ENCODE measurements around the gene SKI. TPM values are rescaled to one million over a fixed set of nuclear protein-coding genes. Genes with fewer than 3 reads are reported as not detected.

SKI gene
- total and polyA plus RNA-seq, 7 experiments from 2014 or later = 0.61 to 278 (median 95.3) TPM

DNA sequence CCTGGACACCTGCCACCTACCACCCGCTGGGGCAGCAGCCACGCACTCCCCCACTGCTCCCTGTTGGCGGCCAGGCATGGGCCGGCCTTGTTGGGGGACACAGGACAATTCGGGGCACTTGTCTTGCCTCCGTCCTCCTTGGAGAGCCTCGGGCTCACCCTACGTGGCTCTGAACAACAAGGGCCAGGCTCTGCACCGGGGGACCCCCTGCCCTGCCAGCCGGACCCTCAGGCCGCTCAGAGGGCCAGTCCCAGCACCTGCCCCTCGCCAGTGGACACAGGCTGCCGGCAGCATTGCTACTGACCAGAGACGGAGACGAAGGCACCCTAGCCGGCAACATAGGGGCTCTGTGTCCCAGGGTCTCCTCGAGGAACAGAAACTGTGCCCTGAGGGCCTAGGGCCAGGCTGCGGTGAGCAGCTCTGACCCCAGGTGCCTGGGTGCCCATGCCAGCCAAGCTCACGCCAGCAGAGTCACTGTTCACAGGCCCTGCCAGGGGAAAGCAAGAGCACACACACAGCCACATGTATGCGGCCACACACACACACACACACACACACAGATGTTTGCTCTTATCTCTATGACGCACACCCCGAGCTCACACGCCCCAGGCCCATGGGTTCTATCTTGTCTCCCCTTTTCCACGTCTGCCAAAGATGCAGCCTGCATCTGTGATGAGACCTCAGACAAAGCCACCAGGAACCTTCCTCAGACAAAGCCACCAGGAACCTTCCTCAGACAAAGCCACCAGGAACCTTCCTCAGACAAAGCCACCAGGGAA is 117.4 kb downstream of the SKI start:
- Histone ChIP-seq H3K4me1 (ENCODE audit: control insufficient read depth in 2 of 2, insufficient read depth in 2 of 2, low read length in 2 of 2) (no peaks in the 10 kb centered on the region), H3K27ac (ENCODE audit: low read depth, low read length) (no peak overlapping the region), H3K36me3 (ENCODE audit: control insufficient read depth in 2 of 3, insufficient read depth in 3 of 3, low read length in 3 of 3) (no peaks in the 10 kb centered on the region), H3K27me3 (ENCODE audit: control insufficient read depth in 2 of 2, insufficient read depth in 2 of 2, low read length in 2 of 2) (no peaks in the 10 kb centered on the region), H3K4me3 (ENCODE audit: low read length) (no peak overlapping the region), H3K9me3 (ENCODE audit: control insufficient read depth in 2 of 3, low read length in 3 of 3) (no peaks in the 10 kb centered on the region)
- H3K9me3 Mint-ChIP-seq = no peaks in the 10 kb centered on the region
- H3K27me3 Mint-ChIP-seq = no peaks in the 10 kb centered on the region
- peak overlapping the region in 1 of 9 donors; percentile 89 for H3K27ac Mint-ChIP-seq
- DNase-seq = peak in 1 of 9 donors; percentile 6
- intact Hi-C loops (cut with micrococcal nuclease) = no loop called here
- no peaks in the 10 kb centered on the region for H3K4me1 Mint-ChIP-seq
- CTCF ChIA-PET = no interaction called here
- ATAC-seq = no peak
- no peaks in the 10 kb centered on the region for H3K36me3 Mint-ChIP-seq
- H3K4me3 Mint-ChIP-seq = no peak overlapping the region
- POLR2A ChIA-PET = no interaction called here

GRCh38 chr1:2346691-2347408 is 118.7 kb downstream of the SKI start:
- Histone ChIP-seq H3K36me3 (ENCODE audit: control insufficient read depth in 2 of 3, insufficient read depth in 3 of 3, low read length in 3 of 3) (no peaks in the 10 kb centered on the region), H3K4me3 (ENCODE audit: low read length) (no peak overlapping the region), H3K4me1 (ENCODE audit: control insufficient read depth in 2 of 2, insufficient read depth in 2 of 2, low read length in 2 of 2) (no peaks in the 10 kb centered on the region), H3K9me3 (ENCODE audit: control insufficient read depth in 2 of 3, low read length in 3 of 3) (no peaks in the 10 kb centered on the region), H3K27me3 (ENCODE audit: control insufficient read depth in 2 of 2, insufficient read depth in 2 of 2, low read length in 2 of 2) (no peaks in the 10 kb centered on the region), H3K27ac (ENCODE audit: low read depth, low read length) (no peak overlapping the region)
- POLR2A ChIA-PET = interaction anchor here (0.6 kb wide), 1 partner anchor 83 kb away, joined by 6 read pairs; no protein-coding TSS in a partner anchor
- CTCF ChIA-PET = no interaction called here
- intact Hi-C loops (cut with micrococcal nuclease) = no loop called here
- H3K36me3 Mint-ChIP-seq = no peaks in the 10 kb centered on the region
- no peaks in the 10 kb centered on the region for H3K9me3 Mint-ChIP-seq
- ATAC-seq (no peak), DNase-seq (no peak)
- H3K4me3 Mint-ChIP-seq = no peak overlapping the region
- H3K4me1 Mint-ChIP-seq = no peaks in the 10 kb centered on the region
- H3K27me3 Mint-ChIP-seq = no peaks in the 10 kb centered on the region
- H3K27ac Mint-ChIP-seq = no peak overlapping the region

- H3K27ac Mint-ChIP-seq = no peak overlapping the region
- no peaks in the 10 kb centered on the region for H3K27me3 ChIP-seq (ENCODE audit: control insufficient read depth in 2 of 2, insufficient read depth in 2 of 2, low read length in 2 of 2)
- H3K27ac ChIP-seq (ENCODE audit: low read depth, low read length) = no peak overlapping the region
- no peak overlapping the region for H3K4me3 ChIP-seq (ENCODE audit: low read length)
- intact Hi-C loops (cut with micrococcal nuclease) = no loop called here
- H3K4me3 Mint-ChIP-seq = no peak overlapping the region
- H3K9me3 ChIP-seq (ENCODE audit: control insufficient read depth in 2 of 3, low read length in 3 of 3) = no peaks in the 10 kb centered on the region
- POLR2A ChIA-PET = no interaction called here
- H3K36me3 Mint-ChIP-seq = no peaks in the 10 kb centered on the region
- H3K9me3 Mint-ChIP-seq = no peaks in the 10 kb centered on the region
- ATAC-seq (no peak), DNase-seq (no peak)
- H3K36me3 ChIP-seq (ENCODE audit: control insufficient read depth in 2 of 3, insufficient read depth in 3 of 3, low read length in 3 of 3) = no peaks in the 10 kb centered on the region
- no peaks in the 10 kb centered on the region for H3K27me3 Mint-ChIP-seq
- H3K4me1 ChIP-seq (ENCODE audit: control insufficient read depth in 2 of 2, insufficient read depth in 2 of 2, low read length in 2 of 2) = no peaks in the 10 kb centered on the region
- H3K4me1 Mint-ChIP-seq = no peaks in the 10 kb centered on the region
- CTCF ChIA-PET = no interaction called here
Measured at GRCh38 chr1:2347409-2347785, 119.3 kb downstream of the SKI start.

DNA sequence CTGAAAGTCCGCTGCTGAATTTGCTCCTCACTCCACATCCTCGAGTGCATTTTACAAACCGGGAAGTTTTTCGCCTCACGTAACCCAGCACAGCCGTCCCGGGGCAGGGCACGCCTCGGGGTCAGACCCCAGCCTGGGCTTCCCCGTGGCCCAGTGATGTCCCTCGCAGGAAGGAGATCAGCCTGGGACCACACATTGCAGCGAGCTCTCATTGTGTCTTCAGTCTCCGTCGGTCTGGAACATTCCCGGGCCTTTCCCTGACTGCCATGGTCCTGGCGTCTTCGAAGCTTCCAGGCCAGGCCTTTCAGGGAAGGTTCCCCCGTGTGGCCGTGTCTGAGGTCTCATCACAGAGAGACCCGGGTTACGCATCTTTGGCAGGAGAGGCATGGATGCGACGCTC is 119.8 kb downstream of the SKI start:
- Mint-ChIP-seq H3K36me3 (no peaks in the 10 kb centered on the region), H3K4me1 (no peaks in the 10 kb centered on the region), H3K27ac (no peak overlapping the region), H3K27me3 (no peaks in the 10 kb centered on the region), H3K9me3 (no peaks in the 10 kb centered on the region), H3K4me3 (no peak overlapping the region)
- intact Hi-C loops (cut with micrococcal nuclease) = no loop called here
- DNase-seq (no peak), ATAC-seq (no peak)
- ChIA-PET CTCF (no interaction called here), POLR2A (no interaction called here)
- no peaks in the 10 kb centered on the region for H3K27me3 ChIP-seq (ENCODE audit: control insufficient read depth in 2 of 2, insufficient read depth in 2 of 2, low read length in 2 of 2)
- no peaks in the 10 kb centered on the region for H3K36me3 ChIP-seq (ENCODE audit: control insufficient read depth in 2 of 3, insufficient read depth in 3 of 3, low read length in 3 of 3)
- no peaks in the 10 kb centered on the region for H3K4me1 ChIP-seq (ENCODE audit: control insufficient read depth in 2 of 2, insufficient read depth in 2 of 2, low read length in 2 of 2)
- no peaks in the 10 kb centered on the region for H3K9me3 ChIP-seq (ENCODE audit: control insufficient read depth in 2 of 3, low read length in 3 of 3)
- H3K4me3 ChIP-seq (ENCODE audit: low read length) = no peak overlapping the region
- no peak overlapping the region for H3K27ac ChIP-seq (ENCODE audit: low read depth, low read length)

- CTCF ChIA-PET = no interaction called here
- Histone ChIP-seq H3K27me3 (ENCODE audit: control insufficient read depth in 2 of 2, insufficient read depth in 2 of 2, low read length in 2 of 2) (no peaks in the 10 kb centered on the region), H3K9me3 (ENCODE audit: control insufficient read depth in 2 of 3, low read length in 3 of 3) (no peaks in the 10 kb centered on the region), H3K27ac (ENCODE audit: low read depth, low read length) (no peak overlapping the region), H3K4me3 (ENCODE audit: low read length) (no peak overlapping the region), H3K4me1 (ENCODE audit: control insufficient read depth in 2 of 2, insufficient read depth in 2 of 2, low read length in 2 of 2) (no peaks in the 10 kb centered on the region), H3K36me3 (ENCODE audit: control insufficient read depth in 2 of 3, insufficient read depth in 3 of 3, low read length in 3 of 3) (no peaks in the 10 kb centered on the region)
- H3K4me1 Mint-ChIP-seq = no peaks in the 10 kb centered on the region
- intact Hi-C loops (cut with micrococcal nuclease) = no loop called here
- POLR2A ChIA-PET = no interaction called here
- H3K4me3 Mint-ChIP-seq = no peak overlapping the region
- ATAC-seq (no peak), DNase-seq (no peak)
- no peaks in the 10 kb centered on the region for H3K27me3 Mint-ChIP-seq
- no peaks in the 10 kb centered on the region for H3K36me3 Mint-ChIP-seq
- H3K9me3 Mint-ChIP-seq = no peaks in the 10 kb centered on the region
- H3K27ac Mint-ChIP-seq = peak overlapping the region in 1 of 9 donors; percentile 36
Measured at GRCh38 chr1:2348346-2349325, 120.5 kb downstream of the SKI start.

- Mint-ChIP-seq H3K4me3 (no peak overlapping the region), H3K4me1 (no peaks in the 10 kb centered on the region), H3K36me3 (no peaks in the 10 kb centered on the region), H3K27ac (peak overlapping the region in 1 of 9 donors; percentile 43), H3K27me3 (no peaks in the 10 kb centered on the region), H3K9me3 (no peaks in the 10 kb centered on the region)
- ATAC-seq = no peak
- Histone ChIP-seq H3K27me3 (ENCODE audit: control insufficient read depth in 2 of 2, insufficient read depth in 2 of 2, low read length in 2 of 2) (no peaks in the 10 kb centered on the region), H3K27ac (ENCODE audit: low read depth, low read length) (no peak overlapping the region), H3K4me1 (ENCODE audit: control insufficient read depth in 2 of 2, insufficient read depth in 2 of 2, low read length in 2 of 2) (no peaks in the 10 kb centered on the region), H3K4me3 (ENCODE audit: low read length) (no peak overlapping the region), H3K9me3 (ENCODE audit: control insufficient read depth in 2 of 3, low read length in 3 of 3) (no peaks in the 10 kb centered on the region), H3K36me3 (ENCODE audit: control insufficient read depth in 2 of 3, insufficient read depth in 3 of 3, low read length in 3 of 3) (no peaks in the 10 kb centered on the region)
- intact Hi-C loops (cut with micrococcal nuclease) = no loop called here
- no peak for DNase-seq
- CTCF ChIA-PET = no interaction called here
- POLR2A ChIA-PET = no interaction called here
Measured at GRCh38 chr1:2349806-2350205, 121.7 kb downstream of the SKI start.
